HEK293 (cell line): Measurements from ENCODE around the gene AQP6.

Experiments
- ATF2 ChIP-seq: fragments of 450-650 bp; formaldehyde crosslinking; IDR thresholded peaks from 2 replicates; pipeline ENCODE4 v1.5.1; 2016; ENCODE audit warnings: missing biosample characterization, missing genetic modification characterization, low read depth
- BCL11B ChIP-seq: fragments of 450-650 bp; formaldehyde crosslinking; IDR thresholded peaks from 2 replicates; pipeline ENCODE4 v1.5.1; 2016; ENCODE audit warnings: low read depth, missing biosample characterization, missing genetic modification characterization
- GLI2 ChIP-seq: fragments of 450-650 bp; formaldehyde crosslinking; IDR thresholded peaks from 2 replicates; pipeline ENCODE4; 2017; ENCODE audit warnings: missing biosample characterization, missing genetic modification characterization, low read depth, borderline replicate concordance
- GLIS1 ChIP-seq: fragments of 450-650 bp; formaldehyde crosslinking; IDR thresholded peaks from 2 replicates; pipeline ENCODE4 v1.5.1; 2016; ENCODE audit warnings: missing biosample characterization, missing genetic modification characterization
- KLF17 ChIP-seq: fragments of 450-650 bp; formaldehyde crosslinking; IDR thresholded peaks from 2 replicates; pipeline ENCODE4 v1.5.1; 2016; ENCODE audit warnings: missing biosample characterization, missing genetic modification characterization
- TSHZ1 ChIP-seq: fragments of 450-650 bp; formaldehyde crosslinking; IDR thresholded peaks from 2 replicates; pipeline ENCODE4 v1.5.1; 2016; ENCODE audit warnings: missing biosample characterization, missing genetic modification characterization, borderline replicate concordance
- ZBTB11 ChIP-seq: fragments of 450-650 bp; formaldehyde crosslinking; conservative IDR thresholded peaks from 2 replicates; pipeline ENCODE4 v1.5.1; 2016; ENCODE audit warnings: low read depth, missing biosample characterization, missing genetic modification characterization
- ZBTB17 ChIP-seq: fragments of 450-650 bp; formaldehyde crosslinking; IDR thresholded peaks from 2 replicates; pipeline ENCODE4 v1.5.1; 2016; ENCODE audit warnings: missing biosample characterization, missing genetic modification characterization
- ZFHX2 ChIP-seq: fragments of 450-650 bp; formaldehyde crosslinking; conservative IDR thresholded peaks from 2 replicates; pipeline ENCODE4 v1.5.1; 2016; ENCODE audit warnings: missing biosample characterization, missing genetic modification characterization
- ZNF121 ChIP-seq: fragments of 450-650 bp; formaldehyde crosslinking; IDR thresholded peaks from 2 replicates; pipeline ENCODE4 v1.5.1; 2016; ENCODE audit warnings: missing biosample characterization, missing genetic modification characterization
- ZNF132 ChIP-seq: fragments of 450-650 bp; formaldehyde crosslinking; IDR thresholded peaks from 2 replicates; pipeline ENCODE4 v1.5.1; 2017; ENCODE audit warnings: missing biosample characterization, missing genetic modification characterization, borderline replicate concordance
- ZNF292 ChIP-seq: fragments of 450-650 bp; formaldehyde crosslinking; IDR thresholded peaks from 2 replicates; pipeline ENCODE4 v1.5.1; 2016; ENCODE audit warnings: low read depth, missing biosample characterization, missing genetic modification characterization, borderline replicate concordance
- ZNF302 ChIP-seq: fragments of 450-650 bp; formaldehyde crosslinking; IDR thresholded peaks from 2 replicates; pipeline ENCODE4 v1.5.1; 2016; ENCODE audit warnings: missing biosample characterization, missing genetic modification characterization, low read depth
- ZNF366 ChIP-seq: fragments of 450-650 bp; formaldehyde crosslinking; conservative IDR thresholded peaks from 2 replicates; pipeline ENCODE4 v1.5.1; 2016; ENCODE audit warnings: missing biosample characterization, missing genetic modification characterization
- ZNF433 ChIP-seq: fragments of 450-650 bp; formaldehyde crosslinking; IDR thresholded peaks from 2 replicates; pipeline ENCODE4 v1.5.1; 2016; ENCODE audit warnings: missing biosample characterization, missing genetic modification characterization, low read depth
- ZNF560 ChIP-seq: fragments of 450-650 bp; formaldehyde crosslinking; IDR thresholded peaks from 2 replicates; pipeline ENCODE4 v1.5.1; 2017; ENCODE audit warnings: missing biosample characterization, missing genetic modification characterization, borderline replicate concordance
- ZNF645 ChIP-seq: fragments of 450-650 bp; formaldehyde crosslinking; IDR thresholded peaks from 2 replicates; pipeline ENCODE4; 2016; ENCODE audit warnings: missing biosample characterization, missing genetic modification characterization
- ZNF76 ChIP-seq: fragments of 450-650 bp; formaldehyde crosslinking; IDR thresholded peaks from 2 replicates; pipeline ENCODE4; 2016; ENCODE audit warnings: low read depth, missing biosample characterization, missing genetic modification characterization, borderline replicate concordance
- ZNF776 ChIP-seq: fragments of 450-650 bp; formaldehyde crosslinking; IDR thresholded peaks from 2 replicates; pipeline ENCODE4 v1.5.0; 2017; ENCODE audit warnings: missing biosample characterization, missing genetic modification characterization, borderline replicate concordance
- ZNF785 ChIP-seq: fragments of 450-650 bp; formaldehyde crosslinking; IDR thresholded peaks from 2 replicates; pipeline ENCODE4 v1.5.1; 2016; ENCODE audit warnings: missing biosample characterization, missing genetic modification characterization
- ZSCAN4 ChIP-seq: fragments of 450-650 bp; formaldehyde crosslinking; IDR thresholded peaks from 2 replicates; pipeline ENCODE4 v1.5.1; 2017; ENCODE audit warnings: missing biosample characterization, missing genetic modification characterization
- TF ChIP-seq, protein P1 (sequence below): fragments of 450-650 bp; formaldehyde crosslinking; IDR thresholded peaks from 2 replicates; pipeline ENCODE4 v1.5.1; 2016; ENCODE audit warnings: missing biosample characterization, missing genetic modification characterization

The AQP6 gene

GRCh38 chr12:49967042-49967776 lies 5.5 kb upstream of the AQP6 start (continued):
- TF ChIP-seq ZNF776 (tag by site-specific recombination) (no peak), ZNF645 (tag by site-specific recombination) (0 out of 2 replicates have a peak, but pooled peaks have one; percentile 41), ZBTB11 (0 out of 2 replicates have a peak, but pooled peaks have one; percentile 22), BCL11B (tag by site-specific recombination) (peak; percentile 18; the same call in 1 of the 2 replicates), ZNF433 (tag by site-specific recombination) (no peak), ZSCAN4 (tag by site-specific recombination) (peak; percentile 96), KLF17 (tag by site-specific recombination) (peak; percentile 74; the same call in 1 of the 2 replicates), GLIS1 (tag by site-specific recombination) (peak; percentile 81), TSHZ1 (no peak), ZNF560 (tag by site-specific recombination) (no peak), ZNF76 (tag by site-specific recombination) (0 out of 2 replicates have a peak, but pooled peaks have one; percentile 34), ZNF785 (tag by site-specific recombination) (peak; percentile 92), ZBTB17 (tag by site-specific recombination) (peak; percentile 85), ZNF302 (tag by site-specific recombination) (no peak), GLI2 (no peak), ZNF366 (tag by site-specific recombination) (peak; percentile 77), ZNF292 (tag by site-specific recombination) (no peak), ATF2 (tag by site-specific recombination) (no peak), ZNF132 (tag by site-specific recombination) (no peak), ZNF121 (no peak), ZFHX2 (tag by site-specific recombination) (peak; percentile 77)
- TF ChIP-seq, protein P1, sequence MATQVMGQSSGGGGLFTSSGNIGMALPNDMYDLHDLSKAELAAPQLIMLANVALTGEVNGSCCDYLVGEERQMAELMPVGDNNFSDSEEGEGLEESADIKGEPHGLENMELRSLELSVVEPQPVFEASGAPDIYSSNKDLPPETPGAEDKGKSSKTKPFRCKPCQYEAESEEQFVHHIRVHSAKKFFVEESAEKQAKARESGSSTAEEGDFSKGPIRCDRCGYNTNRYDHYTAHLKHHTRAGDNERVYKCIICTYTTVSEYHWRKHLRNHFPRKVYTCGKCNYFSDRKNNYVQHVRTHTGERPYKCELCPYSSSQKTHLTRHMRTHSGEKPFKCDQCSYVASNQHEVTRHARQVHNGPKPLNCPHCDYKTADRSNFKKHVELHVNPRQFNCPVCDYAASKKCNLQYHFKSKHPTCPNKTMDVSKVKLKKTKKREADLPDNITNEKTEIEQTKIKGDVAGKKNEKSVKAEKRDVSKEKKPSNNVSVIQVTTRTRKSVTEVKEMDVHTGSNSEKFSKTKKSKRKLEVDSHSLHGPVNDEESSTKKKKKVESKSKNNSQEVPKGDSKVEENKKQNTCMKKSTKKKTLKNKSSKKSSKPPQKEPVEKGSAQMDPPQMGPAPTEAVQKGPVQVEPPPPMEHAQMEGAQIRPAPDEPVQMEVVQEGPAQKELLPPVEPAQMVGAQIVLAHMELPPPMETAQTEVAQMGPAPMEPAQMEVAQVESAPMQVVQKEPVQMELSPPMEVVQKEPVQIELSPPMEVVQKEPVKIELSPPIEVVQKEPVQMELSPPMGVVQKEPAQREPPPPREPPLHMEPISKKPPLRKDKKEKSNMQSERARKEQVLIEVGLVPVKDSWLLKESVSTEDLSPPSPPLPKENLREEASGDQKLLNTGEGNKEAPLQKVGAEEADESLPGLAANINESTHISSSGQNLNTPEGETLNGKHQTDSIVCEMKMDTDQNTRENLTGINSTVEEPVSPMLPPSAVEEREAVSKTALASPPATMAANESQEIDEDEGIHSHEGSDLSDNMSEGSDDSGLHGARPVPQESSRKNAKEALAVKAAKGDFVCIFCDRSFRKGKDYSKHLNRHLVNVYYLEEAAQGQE (tag by site-specific recombination): no peak; the same call in 1 of the 2 replicates
